ENCODE measurements around the gene RPS16. TPM values are rescaled to one million over a fixed set of nuclear protein-coding genes. Genes with fewer than 3 reads are reported as not detected.
A peak's percentile ranks its signal among the peaks of the same experiment; 100 is the strongest.

RPS16 gene
- total and polyA plus RNA-seq, 9 of the 15 experiments (the other 6 are each of a cell fraction or from before 2014, with no cell fraction given) = 82.6 to 3,671 (median 2,204) TPM

DNA sequence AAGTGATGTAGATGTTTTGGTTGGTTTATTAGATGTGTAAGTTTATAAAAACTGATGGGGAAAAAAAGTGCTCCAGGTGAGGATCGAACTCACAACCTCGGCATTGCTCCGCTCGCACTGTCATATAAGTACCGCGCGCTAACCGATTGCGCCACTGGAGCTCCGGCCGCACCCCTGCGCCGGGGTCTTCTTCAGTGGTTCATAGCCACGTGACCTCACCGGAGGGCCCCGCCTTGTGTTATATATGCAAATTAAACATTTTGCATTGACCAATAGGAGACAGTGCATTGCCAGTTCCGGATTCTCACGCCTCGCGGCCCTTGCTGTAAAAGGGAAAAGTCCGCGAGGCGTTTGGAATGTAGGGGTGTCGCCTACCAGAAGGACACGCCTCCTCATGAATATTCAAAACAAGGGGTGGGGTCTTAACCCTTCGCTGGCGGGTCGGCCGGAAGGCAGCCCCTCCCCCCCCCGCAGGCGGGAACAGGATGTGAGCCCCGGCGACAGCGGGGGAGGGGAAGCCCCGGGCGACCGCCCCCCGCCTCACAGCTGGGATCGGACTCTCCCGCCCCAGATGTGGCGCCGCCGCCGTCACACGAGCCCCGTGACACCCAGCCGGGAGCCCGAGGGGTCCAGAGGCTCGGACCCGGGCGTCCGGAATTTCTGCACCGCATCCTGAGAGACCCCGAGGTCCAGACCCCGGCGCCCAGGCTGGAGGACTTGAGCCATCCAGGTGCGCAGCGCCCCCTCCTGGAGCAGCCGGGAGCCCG lies 23.5 kb downstream of the RPS16 start, which contains the start of gene PLEKHG2 (continued):
- 0 out of 2 replicates have a peak, but pooled peaks have one; percentile 35 for TF ChIP-seq RREB1 (CRISPR knock-in tag; IDR thresholded peaks at IDR 0.05)
- TF ChIP-seq, protein P1, sequence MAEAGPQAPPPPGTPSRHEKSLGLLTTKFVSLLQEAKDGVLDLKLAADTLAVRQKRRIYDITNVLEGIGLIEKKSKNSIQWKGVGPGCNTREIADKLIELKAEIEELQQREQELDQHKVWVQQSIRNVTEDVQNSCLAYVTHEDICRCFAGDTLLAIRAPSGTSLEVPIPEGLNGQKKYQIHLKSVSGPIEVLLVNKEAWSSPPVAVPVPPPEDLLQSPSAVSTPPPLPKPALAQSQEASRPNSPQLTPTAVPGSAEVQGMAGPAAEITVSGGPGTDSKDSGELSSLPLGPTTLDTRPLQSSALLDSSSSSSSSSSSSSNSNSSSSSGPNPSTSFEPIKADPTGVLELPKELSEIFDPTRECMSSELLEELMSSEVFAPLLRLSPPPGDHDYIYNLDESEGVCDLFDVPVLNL (CRISPR knock-in tag; IDR thresholded peaks at IDR 0.05; ENCODE audit: low read depth) = no peak
- TF ChIP-seq HNRNPK (IDR thresholded peaks at IDR 0.05; ENCODE audit: low read depth, low read length, poor library complexity, severe bottlenecking) = peak; percentile 86
- TF ChIP-seq JUN (IDR thresholded peaks at IDR 0.05; ENCODE audit: borderline replicate concordance, low read depth, low read length) = peak; percentile 71; the same call in 1 of the 2 replicates
- no peak for TF ChIP-seq JUN (CRISPR knock-in tag; IDR thresholded peaks at IDR 0.05; ENCODE audit: borderline replicate concordance)
- TF ChIP-seq ZNF707 (CRISPR knock-in tag; conservative IDR thresholded peaks at IDR 0.05) = no peak
- 0 out of 2 replicates have a peak, but pooled peaks have one; percentile 59 for TF ChIP-seq CAMTA2 (CRISPR knock-in tag; conservative IDR thresholded peaks at IDR 0.05)
- TF ChIP-seq NCOR1 (IDR thresholded peaks at IDR 0.05) = peak; percentile 69
- peak; percentile 56; the same call in 1 of the 2 replicates for TF ChIP-seq ZNF830 (CRISPR knock-in tag; IDR thresholded peaks at IDR 0.05)
- peak; percentile 19; the same call in 1 of the 2 replicates for TF ChIP-seq NFE2 (IDR thresholded peaks at IDR 0.05; ENCODE audit: low read depth)
- no peak for TF ChIP-seq HDAC3 (IDR thresholded peaks at IDR 0.05; ENCODE audit: borderline replicate concordance, partially characterized antibody)
- no peak for TF ChIP-seq TCFL5 (CRISPR knock-in tag; conservative IDR thresholded peaks at IDR 0.05)
- no peak for TF ChIP-seq ZNF224 (CRISPR knock-in tag; IDR thresholded peaks at IDR 0.05)
- TF ChIP-seq TBL1XR1 (IDR thresholded peaks at IDR 0.05; ENCODE audit: low read length in 2 of 2) = peak; percentile 65 to 97; a peak in 3 of 4 replicates
- TF ChIP-seq CHD4 (IDR thresholded peaks at IDR 0.05; ENCODE audit: insufficient read depth, insufficient replicate concordance, low read depth, low read length, poor library complexity, severe bottlenecking) = no peak
- TF ChIP-seq THRA (IDR thresholded peaks at IDR 0.05) = no peak
- no peak for TF ChIP-seq TAL1 (IDR thresholded peaks at IDR 0.05)
- TF ChIP-seq RB1 (IDR thresholded peaks at IDR 0.05; ENCODE audit: low read depth) = peak; percentile 95
- peak; percentile 60 for TF ChIP-seq ARID1B (IDR thresholded peaks at IDR 0.05)
- TF ChIP-seq MYNN (IDR thresholded peaks at IDR 0.05) = peak; percentile 15; the same call in 1 of the 2 replicates
- TF ChIP-seq MYNN (CRISPR knock-in tag; IDR thresholded peaks at IDR 0.05) = no peak

All from K562 (cell line).